Uterus (tissue), 4 donors: ENCODE data around the gene CCNB2. TPM values are rescaled to one million over a fixed set of nuclear protein-coding genes. Genes with fewer than 3 reads are reported as not detected.
"Not testable (repeated sequence)": the region's sequence is repeated elsewhere in the genome, so short reads cannot be mapped to it uniquely, and the experiment has no call there.

Experiments
- DNase-seq, 2 donors: peaks; one replicate each; pipeline ENCODE4 v3.0.0-alpha.2; 2019 to 2020
- H3K27ac ChIP-seq, 2 donors: fragments of 200-600 bp; sonication (generic); 1 replicate in 1 of 2; 2 replicates in 1 of 2; pipeline ENCODE4 v1.5.1; 2016 to 2018
- H3K27me3 ChIP-seq, 2 donors: fragments of 200-600 bp; sonication (generic); one replicate each; pipeline ENCODE4 v1.5.1; 2018 to 2019; ENCODE audit warnings: control low read depth in 1 of 2
- H3K36me3 ChIP-seq, 2 donors: fragments of 200-600 bp; sonication (generic); one replicate each; pipeline ENCODE4 v1.5.1; 2019; ENCODE audit warnings: control low read depth in 1 of 2
- H3K4me1 ChIP-seq, 2 donors: fragments of 200-600 bp; sonication (generic); one replicate each; pipeline ENCODE4 v1.5.1; 2018 to 2019; ENCODE audit warnings: control low read depth in 1 of 2
- H3K4me3 ChIP-seq, 2 donors: fragments of 200-600 bp; sonication (generic); 1 replicate in 1 of 2; 2 replicates in 1 of 2; pipeline ENCODE4 v1.5.1; 2018 to 2019; ENCODE audit warnings: mild to moderate bottlenecking in 1 of 2
- H3K9me3 ChIP-seq, 2 donors: fragments of 200-600 bp; sonication (generic); one replicate each; pipeline ENCODE4 v1.5.1; 2019; ENCODE audit warnings: control low read depth in 1 of 2
- POLR2A ChIP-seq, 2 donors: fragments of 450-650 bp; IDR thresholded peaks; one replicate each; pipeline ENCODE4 v1.6.1; 2016; ENCODE audit warnings: antibody characterized with exemption in 2 of 2, mild to moderate bottlenecking in 1 of 2, moderate library complexity in 1 of 2
- intact Hi-C: fragments of 100-400 bp; cut with DNase I; formaldehyde crosslinking; loops from one replicate; pipeline ENCODE4 v1.15.1; 2023; ENCODE audit warnings: low total_unique reads
- total RNA-seq, 4 donors: library from RNA; depleted of rRNA in 3 of 4; stranded (reverse); fragments of >200 nt in 3 of 4; gene quantifications; one replicate each; pipeline versions ENCODE4 v1.1.0 to v1.2.4, GENCODE V29; 2014 to 2023
- TF ChIP-seq, protein P1 (sequence below), 4 experiments: fragments of 200-600 bp in 2 of 4; fragments of 450-650 bp in 2 of 4; sonication (generic) in 2 of 4; IDR thresholded peaks; one replicate each; pipeline ENCODE4 v1.5.1; 2016 to 2019; ENCODE audit warnings: antibody characterized with exemption in 4 of 4, mild to moderate bottlenecking in 2 of 4, moderate library complexity in 1 of 4
- donor health status: DM: yes; HTN: yes; CAD: no.

Gene CCNB2
- total RNA-seq, 4 donors from 2014 or later: 1.5 to 21.8 TPM; not detected in 2

DNA sequence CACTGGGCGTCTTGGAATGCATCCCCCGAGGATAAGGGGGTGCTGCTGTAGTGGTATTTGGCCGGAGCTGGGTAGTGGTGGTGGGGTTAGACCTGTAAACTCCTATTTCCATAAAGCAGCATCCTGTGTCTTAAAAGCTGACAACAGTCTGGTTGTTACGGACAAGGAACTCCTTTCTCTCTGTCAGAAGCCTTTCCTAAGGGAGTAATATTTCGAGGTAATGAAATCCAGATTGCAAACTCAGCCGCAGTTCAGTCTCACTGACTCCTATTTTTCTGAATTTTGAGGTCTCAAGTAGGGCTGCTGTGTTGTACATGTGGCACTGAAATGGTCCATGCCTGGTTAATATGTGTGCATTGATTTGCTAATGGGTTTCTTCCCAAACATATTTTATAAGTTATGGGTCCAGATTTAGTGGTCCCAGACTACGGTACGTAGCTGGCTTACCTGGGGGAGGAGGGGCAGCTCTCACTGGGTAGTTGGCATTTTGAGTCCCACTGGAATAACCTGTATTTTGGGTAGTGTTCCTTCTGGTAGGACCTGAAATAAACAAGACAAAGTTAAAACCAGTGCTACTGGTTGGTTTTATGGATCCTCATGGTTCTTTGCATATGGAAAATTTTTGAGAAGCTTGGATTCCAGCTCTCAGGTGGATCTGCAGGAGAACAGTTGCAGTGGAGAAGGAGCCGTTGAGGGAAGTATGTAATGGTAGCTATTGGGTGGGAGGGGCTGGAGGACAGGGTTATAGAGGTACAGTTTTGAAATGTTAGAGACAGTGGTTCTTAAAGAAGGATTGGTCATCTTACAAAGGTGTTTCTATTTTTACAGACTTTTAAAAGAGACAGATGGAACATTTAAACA is 53.1 kb downstream of the CCNB2 start:
- intact Hi-C loops: no loop called here
- H3K27me3 ChIP-seq: no peaks in the 10 kb centered on the region
- no peak for DNase-seq
- no peaks in the 10 kb centered on the region for H3K4me1 ChIP-seq
- no peak overlapping the region for H3K27ac ChIP-seq
- no peak for TF ChIP-seq POLR2A (IDR thresholded peaks at IDR 0.05)
- TF ChIP-seq, protein P1, sequence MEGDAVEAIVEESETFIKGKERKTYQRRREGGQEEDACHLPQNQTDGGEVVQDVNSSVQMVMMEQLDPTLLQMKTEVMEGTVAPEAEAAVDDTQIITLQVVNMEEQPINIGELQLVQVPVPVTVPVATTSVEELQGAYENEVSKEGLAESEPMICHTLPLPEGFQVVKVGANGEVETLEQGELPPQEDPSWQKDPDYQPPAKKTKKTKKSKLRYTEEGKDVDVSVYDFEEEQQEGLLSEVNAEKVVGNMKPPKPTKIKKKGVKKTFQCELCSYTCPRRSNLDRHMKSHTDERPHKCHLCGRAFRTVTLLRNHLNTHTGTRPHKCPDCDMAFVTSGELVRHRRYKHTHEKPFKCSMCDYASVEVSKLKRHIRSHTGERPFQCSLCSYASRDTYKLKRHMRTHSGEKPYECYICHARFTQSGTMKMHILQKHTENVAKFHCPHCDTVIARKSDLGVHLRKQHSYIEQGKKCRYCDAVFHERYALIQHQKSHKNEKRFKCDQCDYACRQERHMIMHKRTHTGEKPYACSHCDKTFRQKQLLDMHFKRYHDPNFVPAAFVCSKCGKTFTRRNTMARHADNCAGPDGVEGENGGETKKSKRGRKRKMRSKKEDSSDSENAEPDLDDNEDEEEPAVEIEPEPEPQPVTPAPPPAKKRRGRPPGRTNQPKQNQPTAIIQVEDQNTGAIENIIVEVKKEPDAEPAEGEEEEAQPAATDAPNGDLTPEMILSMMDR (IDR thresholded peaks at IDR 0.05): no peak
- H3K36me3 ChIP-seq: no peaks in the 10 kb centered on the region
- no peak overlapping the region for H3K4me3 ChIP-seq
- H3K9me3 ChIP-seq: no peaks in the 10 kb centered on the region

DNA sequence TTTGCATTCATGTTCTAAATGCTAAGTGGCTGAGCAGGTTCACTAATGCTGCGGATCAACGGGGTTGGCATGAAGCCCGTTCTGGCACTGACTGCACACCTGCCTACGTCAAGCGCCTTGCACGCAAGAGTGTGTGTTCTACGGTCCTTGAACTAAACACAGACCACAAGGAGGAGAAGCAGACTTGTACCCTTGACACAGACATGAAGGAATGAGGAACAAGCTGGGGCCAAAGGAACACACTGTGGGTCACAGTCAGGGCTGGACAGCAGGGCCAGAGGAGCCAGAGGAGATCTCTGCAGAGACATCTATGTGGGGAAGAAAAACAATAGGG is 53.7 kb downstream of the CCNB2 start:
- intact Hi-C loops: no loop called here
- no peak for DNase-seq
- no peaks in the 10 kb centered on the region for H3K9me3 ChIP-seq
- H3K36me3 ChIP-seq: no peaks in the 10 kb centered on the region
- H3K27ac ChIP-seq: no peak overlapping the region
- H3K27me3 ChIP-seq: no peaks in the 10 kb centered on the region
- TF ChIP-seq, protein P1 (IDR thresholded peaks at IDR 0.05): no peak
- no peak for TF ChIP-seq POLR2A (IDR thresholded peaks at IDR 0.05)
- no peak overlapping the region for H3K4me3 ChIP-seq
- no peaks in the 10 kb centered on the region for H3K4me1 ChIP-seq

DNA sequence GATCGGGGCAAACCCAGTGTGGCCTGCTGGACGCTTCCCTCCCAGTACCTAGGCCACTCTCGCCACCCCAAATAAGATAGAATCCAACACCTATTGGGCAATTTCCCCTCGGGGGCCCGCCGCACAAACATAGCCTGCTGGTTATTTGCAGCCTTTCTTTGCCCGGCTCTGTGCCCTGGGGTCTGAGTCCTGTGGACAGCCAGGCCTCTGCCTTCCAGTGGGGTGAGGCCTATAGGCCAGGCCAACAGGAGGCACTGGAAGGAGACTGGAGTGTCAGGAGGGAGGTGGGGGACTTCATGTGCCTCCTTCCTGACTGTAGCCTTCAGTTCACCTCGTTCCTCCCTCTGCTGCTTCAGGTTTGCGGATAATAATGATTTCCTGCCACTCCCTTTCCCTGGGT is 54.3 kb downstream of the CCNB2 start:
- TF ChIP-seq, protein P1 (IDR thresholded peaks at IDR 0.05): no peak
- no peak for TF ChIP-seq POLR2A (IDR thresholded peaks at IDR 0.05)
- Histone ChIP-seq H3K36me3 (no peaks in the 10 kb centered on the region), H3K4me1 (no peaks in the 10 kb centered on the region), H3K9me3 (no peaks in the 10 kb centered on the region), H3K4me3 (no peak overlapping the region), H3K27ac (no peak overlapping the region), H3K27me3 (no peaks in the 10 kb centered on the region)
- intact Hi-C loops: no loop called here
- DNase-seq: no peak

DNA sequence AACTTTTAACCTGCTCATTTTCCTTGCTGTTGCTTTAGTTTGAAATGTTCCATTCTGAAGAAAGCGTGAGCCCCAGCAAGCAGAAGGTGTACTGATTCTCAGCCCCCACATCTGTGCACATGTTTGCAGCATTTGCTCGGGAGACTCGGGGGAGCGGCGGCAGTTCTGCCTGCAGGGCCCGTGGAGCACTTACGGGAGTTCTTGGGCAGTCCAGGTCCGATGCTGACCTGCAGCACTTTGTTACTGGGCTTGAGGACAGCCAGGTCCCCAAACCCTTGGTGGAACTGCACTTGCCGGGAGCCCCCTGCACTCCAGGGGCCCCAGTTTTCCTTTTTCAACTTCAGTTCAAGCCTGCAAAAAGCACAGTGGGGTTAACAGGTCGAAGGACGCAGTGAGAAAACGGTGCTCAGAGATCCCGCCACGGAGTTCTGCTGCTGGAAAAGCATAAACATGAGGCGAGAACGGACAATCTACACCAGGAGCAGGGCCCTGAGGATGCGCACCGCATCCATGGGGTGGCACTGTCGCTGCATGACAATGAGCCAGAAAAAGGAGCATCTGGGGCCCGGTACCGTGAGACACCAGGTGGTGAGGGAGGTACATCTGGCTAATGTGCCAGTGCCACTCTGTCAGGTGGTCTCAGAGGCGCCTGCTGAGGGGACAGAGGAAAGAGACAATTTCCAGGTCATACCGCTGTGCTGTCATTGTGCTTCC is 56.1 kb downstream of the CCNB2 start:
- TF ChIP-seq POLR2A (IDR thresholded peaks at IDR 0.05): no peak
- TF ChIP-seq, protein P1 (IDR thresholded peaks at IDR 0.05): peak in 2 of 4 experiments; percentile 21 to 36
- no peaks in the 10 kb centered on the region for H3K36me3 ChIP-seq
- DNase-seq: no peak

DNA sequence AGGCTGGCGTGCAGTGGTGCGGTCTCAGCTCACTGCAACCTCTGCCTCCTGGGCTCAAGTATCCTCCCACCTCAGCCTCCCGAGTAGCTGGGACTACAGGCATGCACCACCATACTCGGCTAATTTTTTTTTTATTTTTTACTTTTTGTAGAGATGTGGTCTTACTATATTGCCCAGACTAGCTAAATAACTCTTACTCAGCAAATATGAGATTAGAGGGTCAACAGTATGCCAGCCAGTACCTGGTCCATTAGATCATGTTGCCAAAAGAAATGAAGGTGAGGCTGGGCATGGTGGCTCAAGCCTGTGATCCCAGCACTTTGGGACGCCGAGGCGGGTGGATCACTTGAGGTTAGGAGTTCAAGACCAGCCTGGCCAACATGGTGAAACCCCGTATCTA is 57.1 kb downstream of the CCNB2 start:
- H3K36me3 ChIP-seq, H3K4me1 ChIP-seq, H3K27me3 ChIP-seq, H3K9me3 ChIP-seq, DNase-seq, intact Hi-C loops, H3K4me3 ChIP-seq, H3K27ac ChIP-seq: not testable (repeated sequence)

More for the DNA sequence above, 56.1 kb downstream of the CCNB2 start:
- intact Hi-C loops: no loop called here
- H3K4me3 ChIP-seq: no peak overlapping the region
- no peaks in the 10 kb centered on the region for H3K4me1 ChIP-seq
- no peak overlapping the region for H3K27ac ChIP-seq
- H3K9me3 ChIP-seq: no peaks in the 10 kb centered on the region
- no peaks in the 10 kb centered on the region for H3K27me3 ChIP-seq
